ENCODE results near the gene GRM4. TPM values are rescaled to one million over a fixed set of nuclear protein-coding genes. Genes with fewer than 3 reads are reported as not detected.

Gene GRM4
- total and polyA plus RNA-seq, 8 donors, result 0.30 to 0.70 (median 0.43) TPM; not detected in 2

GRCh38 chr6:34057790-34058189, 88.1 kb downstream of the GRM4 start:
- ATAC-seq (no peak), DNase-seq (peak in 1 of 4 donors; percentile 28)
- Histone ChIP-seq H3K9me3 (no peaks in the 10 kb centered on the region), H3K4me3 (no peak overlapping the region), H3K27me3 (peaks cover 0 to 46% of the 10 kb centered on the region in 2 donors), H3K4me1 (no peaks in the 10 kb centered on the region), H3K36me3 (no peaks in the 10 kb centered on the region), H3K27ac (no peak overlapping the region)
- no peak for TF ChIP-seq CTCF (IDR thresholded peaks at IDR 0.05)
- intact Hi-C loops (cut with DNase I), result no loop called here

GRCh38 chr6:34057191-34057590, 88.7 kb downstream of the GRM4 start:
- intact Hi-C loops (cut with DNase I), result no loop called here
- TF ChIP-seq CTCF (IDR thresholded peaks at IDR 0.05), result no peak
- Histone ChIP-seq H3K36me3 (no peaks in the 10 kb centered on the region), H3K27me3 (peaks cover 0 to 43% of the 10 kb centered on the region in 2 donors), H3K4me1 (no peaks in the 10 kb centered on the region), H3K27ac (no peak overlapping the region), H3K9me3 (no peaks in the 10 kb centered on the region), H3K4me3 (no peak overlapping the region)
- ATAC-seq (no peak), DNase-seq (peak in 1 of 4 donors; percentile 34)

GRCh38 chr6:34056305-34057108, 89.4 kb downstream of the GRM4 start:
- no peaks in the 10 kb centered on the region for H3K36me3 ChIP-seq
- no peak overlapping the region for H3K27ac ChIP-seq
- no peak for TF ChIP-seq CTCF (IDR thresholded peaks at IDR 0.05)
- no peaks in the 10 kb centered on the region for H3K9me3 ChIP-seq
- ATAC-seq (peak; percentile 87), DNase-seq (peak; percentile 41 to 87 (median 72))
- intact Hi-C loops (cut with DNase I), result no loop called here
- H3K4me3 ChIP-seq, result no peak overlapping the region
- peaks cover 0 to 42% of the 10 kb centered on the region in 2 donors for H3K27me3 ChIP-seq
- H3K4me1 ChIP-seq, result no peaks in the 10 kb centered on the region

- H3K27ac ChIP-seq, result no peak overlapping the region
- H3K27me3 ChIP-seq, result peaks cover 0 to 44% of the 10 kb centered on the region in 2 donors
- H3K36me3 ChIP-seq, result no peaks in the 10 kb centered on the region
- no peaks in the 10 kb centered on the region for H3K9me3 ChIP-seq
- peak; percentile 68 to 72 for TF ChIP-seq CTCF (IDR thresholded peaks at IDR 0.05)
- no peak overlapping the region for H3K4me3 ChIP-seq
- ATAC-seq, result peak; percentile 72
- peak; percentile 35 to 83 (median 58) for DNase-seq
- intact Hi-C loops (cut with DNase I), result no loop called here
- H3K4me1 ChIP-seq, result no peaks in the 10 kb centered on the region
These were observed 90.5 kb downstream of the GRM4 start for GRCh38 chr6:34055223-34055933.

DNA sequence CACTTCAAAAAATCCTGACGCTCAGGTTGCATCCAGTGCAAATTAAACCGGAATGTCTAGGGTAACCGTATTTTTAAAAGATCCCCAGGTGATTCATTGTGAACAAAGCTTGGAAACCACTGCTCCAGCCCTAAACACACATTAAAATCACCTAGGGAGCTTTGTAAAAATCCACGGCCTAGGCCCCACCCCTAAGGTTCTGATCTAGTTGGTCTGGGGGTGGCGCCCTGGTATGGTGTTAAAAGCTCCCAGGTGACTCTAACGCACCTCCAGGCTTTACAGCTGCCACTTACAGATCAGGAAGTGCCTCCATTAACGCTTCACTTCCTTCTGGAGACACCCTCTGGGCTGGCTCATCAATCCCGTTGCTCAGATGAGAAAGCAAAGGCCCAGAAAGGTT, 92.2 kb downstream of the GRM4 start:
- Histone ChIP-seq H3K27me3 (peaks cover 0 to 44% of the 10 kb centered on the region in 2 donors), H3K27ac (no peak overlapping the region), H3K36me3 (no peaks in the 10 kb centered on the region), H3K9me3 (no peaks in the 10 kb centered on the region), H3K4me1 (no peaks in the 10 kb centered on the region), H3K4me3 (no peak overlapping the region)
- DNase-seq, result no peak
- no peak for ATAC-seq
- intact Hi-C loops (cut with DNase I), result no loop called here
- TF ChIP-seq CTCF (IDR thresholded peaks at IDR 0.05), result no peak
